ENCODE measurements around the gene PROX2.

Gene PROX2

GRCh38 chr14:74841230-74842207 lies 34.4 kb downstream of the PROX2 start:
- no peak for DNase-seq

GRCh38 chr14:74840603-74841030 lies 35.3 kb downstream of the PROX2 start:
- DNase-seq = no peak

- DNase-seq = no peak
Observed at GRCh38 chr14:74838166-74838565, 37.8 kb downstream of the PROX2 start.

- DNase-seq = no peak
Observed at GRCh38 chr14:74836251-74836960, 39.5 kb downstream of the PROX2 start.

- no peak for DNase-seq
Observed at GRCh38 chr14:74835645-74836250, 40.2 kb downstream of the PROX2 start.

GRCh38 chr14:74834692-74835392 lies 41.1 kb downstream of the PROX2 start:
- DNase-seq = no peak

GRCh38 chr14:74832849-74833248 lies 43.1 kb downstream of the PROX2 start:
- no peak for DNase-seq

GRCh38 chr14:74829251-74829650 lies 46.7 kb downstream of the PROX2 start:
- DNase-seq = no peak

GRCh38 chr14:74826574-74826973 lies 49.4 kb downstream of the PROX2 start:
- no peak for DNase-seq
